Measurements from ENCODE around the gene IDI2. TPM values are rescaled to one million over a fixed set of nuclear protein-coding genes. Genes with fewer than 3 reads are reported as not detected.

Gene IDI2
- total RNA-seq, 2 experiments from 2014 or later, result not detected

GRCh38 chr10:1002425-1003006 is 23.1 kb downstream of the IDI2 start:
- Mint-ChIP-seq H3K36me3 (ENCODE audit: low read depth) (peaks cover 96% of the 10 kb centered on the region), H3K4me1 (ENCODE audit: low read depth) (no peaks in the 10 kb centered on the region), H3K9me3 (peaks cover 10% of the 10 kb centered on the region), H3K27me3 (no peaks in the 10 kb centered on the region), H3K27ac (no peak overlapping the region), H3K4me3 (no peak overlapping the region)
- Histone ChIP-seq H3K27ac (ENCODE audit: low read depth in 1 of 2, low read length in 2 of 2) (no peak overlapping the region), H3K4me1 (ENCODE audit: insufficient read depth, low read length) (no peaks in the 10 kb centered on the region), H3K4me3 (ENCODE audit: low read length) (no peak overlapping the region), H3K27me3 (ENCODE audit: control insufficient read depth in 1 of 2, insufficient read depth in 2 of 2, low read length in 2 of 2) (no peaks in the 10 kb centered on the region), H3K9me3 (ENCODE audit: control insufficient read depth in 1 of 2, insufficient read depth in 1 of 2, low read length in 2 of 2) (peaks cover 6 to 13% of the 10 kb centered on the region in 2 experiments), H3K36me3 (ENCODE audit: insufficient read depth, low read length) (peaks cover 98% of the 10 kb centered on the region)
- ChIA-PET CTCF (no interaction called here), POLR2A (no interaction called here)
- intact Hi-C loops (cut with DNase I, micrococcal nuclease), result no loop called here
- no peak for DNase-seq
- ATAC-seq (ENCODE audit: poor library complexity), result no peak
- TF ChIP-seq, protein P1, sequence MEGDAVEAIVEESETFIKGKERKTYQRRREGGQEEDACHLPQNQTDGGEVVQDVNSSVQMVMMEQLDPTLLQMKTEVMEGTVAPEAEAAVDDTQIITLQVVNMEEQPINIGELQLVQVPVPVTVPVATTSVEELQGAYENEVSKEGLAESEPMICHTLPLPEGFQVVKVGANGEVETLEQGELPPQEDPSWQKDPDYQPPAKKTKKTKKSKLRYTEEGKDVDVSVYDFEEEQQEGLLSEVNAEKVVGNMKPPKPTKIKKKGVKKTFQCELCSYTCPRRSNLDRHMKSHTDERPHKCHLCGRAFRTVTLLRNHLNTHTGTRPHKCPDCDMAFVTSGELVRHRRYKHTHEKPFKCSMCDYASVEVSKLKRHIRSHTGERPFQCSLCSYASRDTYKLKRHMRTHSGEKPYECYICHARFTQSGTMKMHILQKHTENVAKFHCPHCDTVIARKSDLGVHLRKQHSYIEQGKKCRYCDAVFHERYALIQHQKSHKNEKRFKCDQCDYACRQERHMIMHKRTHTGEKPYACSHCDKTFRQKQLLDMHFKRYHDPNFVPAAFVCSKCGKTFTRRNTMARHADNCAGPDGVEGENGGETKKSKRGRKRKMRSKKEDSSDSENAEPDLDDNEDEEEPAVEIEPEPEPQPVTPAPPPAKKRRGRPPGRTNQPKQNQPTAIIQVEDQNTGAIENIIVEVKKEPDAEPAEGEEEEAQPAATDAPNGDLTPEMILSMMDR (IDR thresholded peaks at IDR 0.05), result no peak

GRCh38 chr10:997266-998022 is 28.2 kb downstream of the IDI2 start:
- H3K27me3 Mint-ChIP-seq, result no peaks in the 10 kb centered on the region
- DNase-seq (no peak), ATAC-seq (ENCODE audit: poor library complexity) (no peak)
- H3K27me3 ChIP-seq (ENCODE audit: control insufficient read depth in 1 of 2, insufficient read depth in 2 of 2, low read length in 2 of 2), result no peaks in the 10 kb centered on the region
- no peak overlapping the region for H3K4me3 Mint-ChIP-seq
- H3K36me3 ChIP-seq (ENCODE audit: insufficient read depth, low read length), result peaks cover 96% of the 10 kb centered on the region
- peaks cover 98% of the 10 kb centered on the region for H3K36me3 Mint-ChIP-seq (ENCODE audit: low read depth)
- H3K4me1 Mint-ChIP-seq (ENCODE audit: low read depth), result no peaks in the 10 kb centered on the region
- H3K27ac ChIP-seq (ENCODE audit: low read depth in 1 of 2, low read length in 2 of 2), result no peak overlapping the region
- POLR2A ChIA-PET, result no interaction called here
- TF ChIP-seq, protein P1 (IDR thresholded peaks at IDR 0.05), result no peak
- H3K4me1 ChIP-seq (ENCODE audit: insufficient read depth, low read length), result no peaks in the 10 kb centered on the region
- intact Hi-C loops (cut with DNase I, micrococcal nuclease), result no loop called here
- no peak overlapping the region for H3K27ac Mint-ChIP-seq
- H3K9me3 ChIP-seq (ENCODE audit: control insufficient read depth in 1 of 2, insufficient read depth in 1 of 2, low read length in 2 of 2), result peaks cover 6 to 8% of the 10 kb centered on the region in 2 experiments
- CTCF ChIA-PET, result no interaction called here
- no peak overlapping the region for H3K4me3 ChIP-seq (ENCODE audit: low read length)
- peaks cover 3% of the 10 kb centered on the region for H3K9me3 Mint-ChIP-seq

DNA sequence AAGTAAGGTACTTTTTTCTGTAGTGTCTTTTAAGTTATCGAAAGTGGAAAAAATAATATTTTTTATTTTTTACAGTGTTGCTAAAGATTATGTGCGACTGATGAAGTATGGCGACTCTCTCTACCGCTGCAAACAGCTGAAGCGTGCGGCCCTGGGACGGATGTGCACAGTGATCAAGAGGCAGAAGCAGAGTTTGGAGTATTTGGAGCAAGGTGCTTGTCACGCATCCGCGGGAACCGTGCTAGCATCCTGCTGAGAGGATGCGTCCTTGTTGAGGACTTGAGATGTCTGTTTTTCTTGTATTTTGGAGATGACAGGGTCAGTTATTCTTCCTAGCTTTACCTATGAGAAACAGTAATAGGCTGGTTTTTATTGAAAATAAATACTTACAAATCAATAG is 29.6 kb downstream of the IDI2 start:
- H3K4me1 Mint-ChIP-seq (ENCODE audit: low read depth), result peaks cover 4% of the 10 kb centered on the region
- intact Hi-C loops (cut with DNase I, micrococcal nuclease), result no loop called here
- H3K36me3 ChIP-seq (ENCODE audit: insufficient read depth, low read length), result peaks cover 83% of the 10 kb centered on the region
- H3K4me1 ChIP-seq (ENCODE audit: insufficient read depth, low read length), result no peaks in the 10 kb centered on the region
- no peaks in the 10 kb centered on the region for H3K27me3 ChIP-seq (ENCODE audit: control insufficient read depth in 1 of 2, insufficient read depth in 2 of 2, low read length in 2 of 2)
- no peak overlapping the region for H3K27ac ChIP-seq (ENCODE audit: low read depth in 1 of 2, low read length in 2 of 2)
- H3K27ac Mint-ChIP-seq, result no peak overlapping the region
- ATAC-seq (ENCODE audit: poor library complexity) (no peak), DNase-seq (no peak)
- TF ChIP-seq, protein P1 (IDR thresholded peaks at IDR 0.05), result no peak
- POLR2A ChIA-PET, result no interaction called here
- no peaks in the 10 kb centered on the region for H3K27me3 Mint-ChIP-seq
- no peaks in the 10 kb centered on the region for H3K9me3 ChIP-seq (ENCODE audit: control insufficient read depth in 1 of 2, insufficient read depth in 1 of 2, low read length in 2 of 2)
- no peaks in the 10 kb centered on the region for H3K9me3 Mint-ChIP-seq
- no peak overlapping the region for H3K4me3 Mint-ChIP-seq
- no peak overlapping the region for H3K4me3 ChIP-seq (ENCODE audit: low read length)
- peaks cover 90% of the 10 kb centered on the region for H3K36me3 Mint-ChIP-seq (ENCODE audit: low read depth)
- CTCF ChIA-PET, result no interaction called here

Measured in CD4-positive, alpha-beta T cell (primary cell).